Measurements from ENCODE around the gene FGR. TPM values are rescaled to one million over a fixed set of nuclear protein-coding genes. Genes with fewer than 3 reads are reported as not detected.

FGR gene
- polyA plus RNA-seq, 3 donors = 371 to 1,340 (median 571) TPM

- TF ChIP-seq, protein P1, sequence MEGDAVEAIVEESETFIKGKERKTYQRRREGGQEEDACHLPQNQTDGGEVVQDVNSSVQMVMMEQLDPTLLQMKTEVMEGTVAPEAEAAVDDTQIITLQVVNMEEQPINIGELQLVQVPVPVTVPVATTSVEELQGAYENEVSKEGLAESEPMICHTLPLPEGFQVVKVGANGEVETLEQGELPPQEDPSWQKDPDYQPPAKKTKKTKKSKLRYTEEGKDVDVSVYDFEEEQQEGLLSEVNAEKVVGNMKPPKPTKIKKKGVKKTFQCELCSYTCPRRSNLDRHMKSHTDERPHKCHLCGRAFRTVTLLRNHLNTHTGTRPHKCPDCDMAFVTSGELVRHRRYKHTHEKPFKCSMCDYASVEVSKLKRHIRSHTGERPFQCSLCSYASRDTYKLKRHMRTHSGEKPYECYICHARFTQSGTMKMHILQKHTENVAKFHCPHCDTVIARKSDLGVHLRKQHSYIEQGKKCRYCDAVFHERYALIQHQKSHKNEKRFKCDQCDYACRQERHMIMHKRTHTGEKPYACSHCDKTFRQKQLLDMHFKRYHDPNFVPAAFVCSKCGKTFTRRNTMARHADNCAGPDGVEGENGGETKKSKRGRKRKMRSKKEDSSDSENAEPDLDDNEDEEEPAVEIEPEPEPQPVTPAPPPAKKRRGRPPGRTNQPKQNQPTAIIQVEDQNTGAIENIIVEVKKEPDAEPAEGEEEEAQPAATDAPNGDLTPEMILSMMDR (IDR thresholded peaks at IDR 0.05) = no peak
- no peaks in the 10 kb centered on the region for H3K79me2 ChIP-seq (ENCODE audit: insufficient read depth, low read length)
- no peak overlapping the region for H3K27ac Mint-ChIP-seq
- H3K4me3 ChIP-seq (replicated peaks in 1 of 3; ENCODE audit: low read depth in 2 of 3, low read length in 3 of 3) = no peak overlapping the region
- no peak overlapping the region for H3K4me2 ChIP-seq (replicated peaks; ENCODE audit: extremely low read depth, low read length, poor library complexity, severe bottlenecking)
- no peaks in the 10 kb centered on the region for H3K27me3 ChIP-seq (ENCODE audit: control insufficient read depth in 2 of 2, insufficient read depth in 2 of 2, low read length in 2 of 2)
- H3K4me1 ChIP-seq (ENCODE audit: control insufficient read depth in 1 of 2, insufficient read depth in 2 of 2, low read length in 2 of 2) = peaks cover 4 to 6% of the 10 kb centered on the region in 2 donors
- no peaks in the 10 kb centered on the region for H3K27me3 Mint-ChIP-seq (ENCODE audit: low read depth in 3 of 3)
- peaks cover 17% of the 10 kb centered on the region for H4K20me1 ChIP-seq (ENCODE audit: insufficient read depth, low read length)
- intact Hi-C loops (cut with micrococcal nuclease) = no loop called here
- H3K36me3 ChIP-seq (replicated peaks in 1 of 2; ENCODE audit: control insufficient read depth in 1 of 2, insufficient read depth in 2 of 2, low read length in 2 of 2) = no peaks in the 10 kb centered on the region
- no peak for DNase-seq
- H3K9me3 ChIP-seq (replicated peaks in 1 of 2; ENCODE audit: control insufficient read depth in 1 of 2, insufficient read depth in 1 of 2, low read length in 2 of 2) = no peaks in the 10 kb centered on the region
- H3K36me3 Mint-ChIP-seq = no peaks in the 10 kb centered on the region
- peaks cover 2% of the 10 kb centered on the region for H3K4me1 Mint-ChIP-seq
- H3K9me3 Mint-ChIP-seq = no peaks in the 10 kb centered on the region
- no peak overlapping the region for H3K9ac ChIP-seq (ENCODE audit: insufficient read depth, low read length, poor library complexity, severe bottlenecking)
- no peak overlapping the region for H3K27ac ChIP-seq (ENCODE audit: low read depth in 1 of 2, low read length in 2 of 2)
- H2AFZ ChIP-seq (ENCODE audit: insufficient read depth, low read depth, low read length, poor library complexity, severe bottlenecking) = no peak overlapping the region
- WGBS (ENCODE audit: insufficient coverage) = 90% methylated on average over 2 of the region's 4 CpGs
- no peak overlapping the region for H3K4me3 Mint-ChIP-seq
Observed at GRCh38 chr1:27591622-27592021, 43.4 kb downstream of the FGR start.

- no peak overlapping the region for H3K4me3 ChIP-seq (replicated peaks in 1 of 3; ENCODE audit: low read depth in 2 of 3, low read length in 3 of 3)
- H4K20me1 ChIP-seq (ENCODE audit: insufficient read depth, low read length) = peaks cover 13% of the 10 kb centered on the region
- Mint-ChIP-seq H3K4me3 (no peak overlapping the region), H3K36me3 (no peaks in the 10 kb centered on the region), H3K4me1 (peaks cover 2% of the 10 kb centered on the region), H3K27ac (no peak overlapping the region), H3K27me3 (ENCODE audit: low read depth in 3 of 3) (no peaks in the 10 kb centered on the region), H3K9me3 (no peaks in the 10 kb centered on the region)
- H3K79me2 ChIP-seq (ENCODE audit: insufficient read depth, low read length) = no peaks in the 10 kb centered on the region
- H3K4me2 ChIP-seq (replicated peaks; ENCODE audit: extremely low read depth, low read length, poor library complexity, severe bottlenecking) = no peak overlapping the region
- H3K27ac ChIP-seq (ENCODE audit: low read depth in 1 of 2, low read length in 2 of 2) = no peak overlapping the region
- H3K4me1 ChIP-seq (ENCODE audit: control insufficient read depth in 1 of 2, insufficient read depth in 2 of 2, low read length in 2 of 2) = peaks cover 0 to 6% of the 10 kb centered on the region in 2 donors
- no peak for DNase-seq
- intact Hi-C loops (cut with micrococcal nuclease) = no loop called here
- no peaks in the 10 kb centered on the region for H3K36me3 ChIP-seq (replicated peaks in 1 of 2; ENCODE audit: control insufficient read depth in 1 of 2, insufficient read depth in 2 of 2, low read length in 2 of 2)
- no peaks in the 10 kb centered on the region for H3K9me3 ChIP-seq (replicated peaks in 1 of 2; ENCODE audit: control insufficient read depth in 1 of 2, insufficient read depth in 1 of 2, low read length in 2 of 2)
- no peak overlapping the region for H3K9ac ChIP-seq (ENCODE audit: insufficient read depth, low read length, poor library complexity, severe bottlenecking)
- WGBS (ENCODE audit: insufficient coverage) = 54% methylated on average over 3 of the region's 5 CpGs
- no peak overlapping the region for H2AFZ ChIP-seq (ENCODE audit: insufficient read depth, low read depth, low read length, poor library complexity, severe bottlenecking)
- no peaks in the 10 kb centered on the region for H3K27me3 ChIP-seq (ENCODE audit: control insufficient read depth in 2 of 2, insufficient read depth in 2 of 2, low read length in 2 of 2)
- TF ChIP-seq, protein P1 (IDR thresholded peaks at IDR 0.05) = no peak
Observed at GRCh38 chr1:27590917-27591508, 44.0 kb downstream of the FGR start.

Measured in CD14-positive monocyte (primary cell).